SK-N-DZ (cell line): ENCODE data around the gene WNK4. TPM values are rescaled to one million over a fixed set of nuclear protein-coding genes. Genes with fewer than 3 reads are reported as not detected.
"Not testable (repeated sequence)": the region's sequence is repeated elsewhere in the genome, so short reads cannot be mapped to it uniquely, and the experiment has no call there.

Experiments used
- DNase-seq: peaks from one replicate; pipeline ENCODE4 v3.0.0-alpha.2; 2015; ENCODE audit warnings: low spot score
- polyA plus RNA-seq, 2 experiments: library from polyadenylated mRNA; depleted of rRNA; stranded (reverse); fragments of >200 nt; gene quantifications; 2 replicates each; pipeline ENCODE4 v1.2.3, GENCODE V29; 2014

The WNK4 gene
- polyA plus RNA-seq (2014; cell fraction: cytosol; rRNA removed), result 0.25 TPM in 1 of 2 replicates, not detected in the other
- polyA plus RNA-seq (2014; cell fraction: nucleus; rRNA removed), result 0.46 and 1.8 TPM in 2 replicates

- DNase-seq, result no peak
These were observed at the start of gene WNK4 for GRCh38 chr17:42779936-42780850. WNK4 (plus strand) TSS chr17:42780610; CDS start chr17:42780699, 89 bp downstream.

- DNase-seq, result no peak
These were observed 39.7 kb upstream of the WNK4 start for GRCh38 chr17:42740699-42741098.

GRCh38 chr17:42742916-42743315, 37.5 kb upstream of the WNK4 start:
- DNase-seq, result not testable (repeated sequence)

GRCh38 chr17:42743595-42744282, 36.7 kb upstream of the WNK4 start:
- DNase-seq, result no peak

GRCh38 chr17:42744283-42744805, 36.1 kb upstream of the WNK4 start:
- DNase-seq, result peak; percentile 89

- DNase-seq, result peak; percentile 97
These were observed 35.4 kb upstream of the WNK4 start, which contains the start of gene EZH1 for GRCh38 chr17:42744806-42745617. EZH1 (minus strand) TSS chr17:42745040; CDS start chr17:42728941, 16,099 bp downstream.

GRCh38 chr17:42748202-42748907, 32.1 kb upstream of the WNK4 start:
- DNase-seq, result no peak

- DNase-seq, result no peak
These were observed 31.3 kb upstream of the WNK4 start for GRCh38 chr17:42748908-42749798.

- DNase-seq, result no peak
These were observed 29.6 kb upstream of the WNK4 start for GRCh38 chr17:42750739-42751344.

GRCh38 chr17:42751628-42752027, 28.8 kb upstream of the WNK4 start:
- DNase-seq, result no peak

GRCh38 chr17:42754782-42755181, 25.6 kb upstream of the WNK4 start:
- DNase-seq, result no peak

- no peak for DNase-seq
These were observed 20.3 kb upstream of the WNK4 start for GRCh38 chr17:42759982-42760651.

GRCh38 chr17:42760652-42761581, 19.5 kb upstream of the WNK4 start, which contains the start of gene RAMP2:
RAMP2 (plus strand) TSS chr17:42761227; CDS start chr17:42761262, 35 bp downstream.
- DNase-seq, result peak; percentile 56

- no peak for DNase-seq
These were observed 18.8 kb upstream of the WNK4 start for GRCh38 chr17:42761638-42762037.

- no peak for DNase-seq
These were observed 14.3 kb upstream of the WNK4 start for GRCh38 chr17:42766124-42766523.

- no peak for DNase-seq
These were observed 12.9 kb upstream of the WNK4 start for GRCh38 chr17:42767512-42767911.

- DNase-seq, result not testable (repeated sequence)
These were observed 12.4 kb upstream of the WNK4 start for GRCh38 chr17:42768006-42768405.
